ENCODE results near the gene C3orf70.

C3orf70 gene

DNA sequence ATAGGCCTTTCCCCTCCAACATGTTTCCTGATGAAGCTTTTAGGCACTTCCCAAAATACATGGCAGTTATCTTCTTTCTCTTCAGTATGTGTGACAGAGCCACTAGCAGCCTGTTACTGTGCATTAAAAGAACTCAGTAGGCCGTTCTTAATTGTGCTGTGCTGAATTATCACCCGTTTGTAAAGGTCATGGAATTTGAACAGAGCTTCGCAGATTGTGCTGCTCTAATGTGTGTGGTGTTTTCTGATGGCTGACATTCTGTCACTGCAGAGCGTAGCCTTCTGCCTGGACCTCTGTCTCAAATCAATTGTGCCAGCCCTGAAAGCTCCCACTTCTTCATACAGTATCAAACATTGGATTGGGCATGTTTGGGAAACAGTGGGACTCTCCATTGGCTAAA, 111.3 kb downstream of the C3orf70 start:
- H3K9me3 ChIP-seq (replicated peaks; ENCODE audit: low read length): no peaks in the 10 kb centered on the region

DNA sequence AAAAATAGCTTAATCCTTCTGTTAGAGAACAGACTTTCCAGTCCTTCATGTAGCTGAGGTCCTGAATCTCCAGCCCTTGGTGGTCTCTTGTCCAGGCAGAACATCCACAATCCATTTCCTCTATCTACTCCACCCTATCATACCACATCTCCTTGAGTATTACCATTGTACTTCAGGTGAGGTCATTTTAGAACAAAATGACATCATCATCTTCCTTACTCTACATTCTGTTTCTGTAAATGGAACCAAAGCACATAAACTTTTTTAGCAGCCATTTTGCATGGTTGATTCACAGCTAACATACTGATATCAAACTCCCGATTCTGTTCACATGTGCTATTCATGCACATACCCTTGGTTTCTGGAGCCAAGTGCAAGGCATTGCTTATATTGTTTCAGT, 112.4 kb downstream of the C3orf70 start:
- Histone ChIP-seq H3K4me1 (ENCODE audit: control insufficient read depth, insufficient read depth, low read length) (peaks cover 6% of the 10 kb centered on the region), H3K9me3 (replicated peaks; ENCODE audit: low read length) (no peaks in the 10 kb centered on the region), H3K36me3 (ENCODE audit: insufficient read depth, low read length) (no peaks in the 10 kb centered on the region), H3K4me3 (ENCODE audit: low read length) (no peak overlapping the region), H3K27me3 (ENCODE audit: control insufficient read depth, insufficient read depth, low read length) (no peaks in the 10 kb centered on the region), H3K9ac (ENCODE audit: low read depth, low read length) (no peak overlapping the region), H3K4me2 (ENCODE audit: low read length) (no peak overlapping the region)

More for the DNA sequence above, 111.3 kb downstream of the C3orf70 start:
- Histone ChIP-seq H3K27me3 (ENCODE audit: control insufficient read depth, insufficient read depth, low read length) (no peaks in the 10 kb centered on the region), H3K36me3 (ENCODE audit: insufficient read depth, low read length) (no peaks in the 10 kb centered on the region), H3K4me2 (ENCODE audit: low read length) (no peak overlapping the region), H3K4me1 (ENCODE audit: control insufficient read depth, insufficient read depth, low read length) (peaks cover 14% of the 10 kb centered on the region), H3K4me3 (ENCODE audit: low read length) (no peak overlapping the region), H3K9ac (ENCODE audit: low read depth, low read length) (no peak overlapping the region)

DNA sequence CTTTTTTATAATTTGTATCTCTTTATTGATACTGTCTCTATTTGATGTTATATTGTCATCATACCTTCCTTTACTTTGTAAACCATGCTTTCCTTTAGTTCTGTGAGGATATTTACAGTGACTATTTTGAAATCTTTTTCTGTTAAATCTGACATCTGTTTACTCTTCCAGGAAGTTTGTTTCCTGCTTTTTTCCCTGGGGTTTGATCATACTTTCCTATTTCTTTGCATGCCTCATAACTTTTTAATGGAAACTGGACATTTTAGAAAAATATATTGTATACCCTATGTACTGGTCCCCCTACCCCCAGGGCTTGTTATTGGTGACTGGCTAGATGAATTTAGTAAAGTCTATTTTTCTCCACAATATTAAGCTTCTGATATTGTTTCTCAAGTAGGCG, 115.1 kb downstream of the C3orf70 start:
- no peak overlapping the region for H3K9ac ChIP-seq (ENCODE audit: low read depth, low read length)
- H3K27me3 ChIP-seq (ENCODE audit: control insufficient read depth, insufficient read depth, low read length): no peaks in the 10 kb centered on the region
- no peaks in the 10 kb centered on the region for H3K4me1 ChIP-seq (ENCODE audit: control insufficient read depth, insufficient read depth, low read length)
- no peak overlapping the region for H3K4me3 ChIP-seq (ENCODE audit: low read length)
- no peaks in the 10 kb centered on the region for H3K9me3 ChIP-seq (replicated peaks; ENCODE audit: low read length)
- H3K36me3 ChIP-seq (ENCODE audit: insufficient read depth, low read length): no peaks in the 10 kb centered on the region
- H3K4me2 ChIP-seq (ENCODE audit: low read length): no peak overlapping the region

DNA sequence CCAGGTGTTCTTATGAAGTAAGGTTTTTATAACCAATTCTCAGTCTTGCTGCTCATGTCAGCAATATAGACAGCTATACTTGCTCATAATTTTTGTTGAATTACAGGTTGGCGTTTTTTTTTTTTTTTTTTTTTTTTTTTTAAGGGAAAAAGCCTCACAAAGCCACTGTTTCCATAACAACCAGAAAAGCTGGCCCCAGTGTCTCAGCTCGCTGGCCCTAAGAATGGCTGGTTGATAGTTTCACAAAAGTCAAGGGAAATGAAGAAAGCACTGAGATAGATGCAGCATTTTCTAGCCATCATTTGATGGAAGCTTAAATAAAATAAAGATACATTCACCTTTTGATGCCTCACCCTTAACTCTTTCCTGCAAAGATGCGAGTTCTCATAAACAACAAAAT, 121.9 kb downstream of the C3orf70 start:
- Histone ChIP-seq H3K9me3 (replicated peaks; ENCODE audit: low read length) (no peaks in the 10 kb centered on the region), H3K4me3 (ENCODE audit: low read length) (no peak overlapping the region), H3K4me1 (ENCODE audit: control insufficient read depth, insufficient read depth, low read length) (no peaks in the 10 kb centered on the region), H3K9ac (ENCODE audit: low read depth, low read length) (no peak overlapping the region), H3K4me2 (ENCODE audit: low read length) (no peak overlapping the region), H3K36me3 (ENCODE audit: insufficient read depth, low read length) (peaks cover 3% of the 10 kb centered on the region), H3K27me3 (ENCODE audit: control insufficient read depth, insufficient read depth, low read length) (no peaks in the 10 kb centered on the region)

DNA sequence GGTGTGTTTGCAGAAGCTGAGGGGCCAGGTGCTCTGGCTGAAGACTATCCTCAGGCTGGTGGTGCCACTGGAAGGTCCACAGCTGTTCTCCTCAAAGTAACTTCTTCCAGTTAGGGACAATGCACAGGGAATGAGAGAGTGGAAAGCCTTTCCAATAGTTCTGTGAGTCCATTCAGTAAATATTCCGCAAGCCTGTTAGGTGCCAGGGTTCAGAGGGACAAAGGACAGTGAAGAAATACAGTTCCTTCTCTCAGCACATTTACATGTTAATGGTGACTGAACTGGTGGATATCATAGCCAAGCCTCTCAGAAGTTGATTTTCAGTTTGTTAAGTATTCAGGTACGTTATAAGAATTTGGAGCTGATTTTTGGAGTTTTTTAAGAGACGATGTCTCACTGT, 122.5 kb downstream of the C3orf70 start:
- Histone ChIP-seq H3K36me3 (ENCODE audit: insufficient read depth, low read length) (peaks cover 5% of the 10 kb centered on the region), H3K4me2 (ENCODE audit: low read length) (no peak overlapping the region), H3K27me3 (ENCODE audit: control insufficient read depth, insufficient read depth, low read length) (no peaks in the 10 kb centered on the region), H3K9ac (ENCODE audit: low read depth, low read length) (no peak overlapping the region), H3K4me1 (ENCODE audit: control insufficient read depth, insufficient read depth, low read length) (no peaks in the 10 kb centered on the region), H3K4me3 (ENCODE audit: low read length) (no peak overlapping the region), H3K9me3 (replicated peaks; ENCODE audit: low read length) (no peaks in the 10 kb centered on the region)

DNA sequence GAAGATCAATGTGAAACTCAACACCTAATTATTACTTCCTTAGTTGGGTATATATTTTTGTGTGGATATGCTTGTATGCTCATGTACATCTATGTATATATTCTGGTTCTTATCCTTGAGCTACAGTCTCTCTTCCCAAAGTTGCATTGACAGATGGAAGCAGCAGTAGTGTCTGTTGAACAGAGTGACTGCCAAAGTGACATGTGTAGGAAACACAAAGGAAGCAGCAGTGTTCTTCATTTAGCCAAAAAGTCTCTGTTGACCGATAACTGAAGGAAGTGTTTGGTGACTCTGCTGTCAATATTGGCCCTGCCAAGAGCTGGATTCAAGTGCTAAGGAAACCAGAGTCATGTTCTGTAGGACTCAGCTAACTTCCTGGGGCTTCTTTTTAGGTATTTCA, 123.8 kb downstream of the C3orf70 start:
- H3K4me1 ChIP-seq (ENCODE audit: control insufficient read depth, insufficient read depth, low read length): no peaks in the 10 kb centered on the region

DNA sequence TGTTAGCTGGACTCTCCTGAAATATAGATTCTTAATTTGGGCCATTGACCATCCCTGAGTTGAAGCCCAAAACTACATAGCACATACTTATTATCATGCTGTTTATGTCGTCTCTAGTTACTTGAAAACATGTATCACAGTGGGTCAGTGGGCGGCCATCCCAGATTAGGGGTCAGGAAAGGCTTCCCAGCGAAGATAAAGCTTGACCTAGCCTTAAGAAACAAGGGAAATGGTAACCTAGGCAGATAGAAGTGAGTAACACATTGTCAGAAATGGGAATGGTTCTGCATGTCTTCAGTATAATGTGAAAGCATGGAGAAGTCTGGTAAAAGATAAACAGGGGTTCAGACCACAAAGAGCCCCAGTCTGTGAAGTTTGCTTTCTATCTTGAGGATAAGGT, 124.7 kb downstream of the C3orf70 start:
- H3K9me3 ChIP-seq (replicated peaks; ENCODE audit: low read length): no peaks in the 10 kb centered on the region

More for the DNA sequence above, 123.8 kb downstream of the C3orf70 start:
- H3K9me3 ChIP-seq (replicated peaks; ENCODE audit: low read length): no peaks in the 10 kb centered on the region
- H3K9ac ChIP-seq (ENCODE audit: low read depth, low read length): no peak overlapping the region
- H3K36me3 ChIP-seq (ENCODE audit: insufficient read depth, low read length): peaks cover 7% of the 10 kb centered on the region
- no peak overlapping the region for H3K4me2 ChIP-seq (ENCODE audit: low read length)
- H3K27me3 ChIP-seq (ENCODE audit: control insufficient read depth, insufficient read depth, low read length): no peaks in the 10 kb centered on the region
- no peak overlapping the region for H3K4me3 ChIP-seq (ENCODE audit: low read length)

More for the DNA sequence above, 124.7 kb downstream of the C3orf70 start:
- Histone ChIP-seq H3K4me2 (ENCODE audit: low read length) (no peak overlapping the region), H3K36me3 (ENCODE audit: insufficient read depth, low read length) (peaks cover 7% of the 10 kb centered on the region), H3K4me3 (ENCODE audit: low read length) (no peak overlapping the region), H3K4me1 (ENCODE audit: control insufficient read depth, insufficient read depth, low read length) (no peaks in the 10 kb centered on the region), H3K9ac (ENCODE audit: low read depth, low read length) (no peak overlapping the region), H3K27me3 (ENCODE audit: control insufficient read depth, insufficient read depth, low read length) (no peaks in the 10 kb centered on the region)

Data from skeletal muscle satellite cell (primary cell).